PFSK-1 (cell line): ENCODE results near the gene UBE2B.

Source experiments
- FOXP2 ChIP-seq: optimal IDR thresholded peaks from 2 replicates; pipeline ENCODE3; 2011; ENCODE audit warnings: borderline replicate concordance, control low read depth, inconsistent platforms; ENCODE audit not compliant: insufficient read depth; ENCODE audit errors: extremely low read length, extremely low read depth
- POLR2AphosphoS5 ChIP-seq: IDR thresholded peaks from 2 replicates; pipeline ENCODE4 v1.6.1; 2012; ENCODE audit warnings: low read depth, mild to moderate bottlenecking, control low read depth, low read length, moderate library complexity
- REST ChIP-seq, 2 experiments: IDR thresholded peaks; 2 replicates each; pipeline versions ENCODE4 v1.6.1 to v1.8.0; 2011 to 2012; ENCODE audit warnings: low read depth in 2 of 2, low read length in 2 of 2, control low read depth in 1 of 2, inconsistent platforms in 1 of 2, mild to moderate bottlenecking in 1 of 2, moderate library complexity in 1 of 2; ENCODE audit not compliant: insufficient read depth in 1 of 2
- SIN3A ChIP-seq: IDR thresholded peaks from 2 replicates; pipeline ENCODE4 v1.6.1; 2012; ENCODE audit warnings: mild to moderate bottlenecking, low read length, moderate library complexity, borderline replicate concordance; ENCODE audit not compliant: insufficient read depth
- TAF1 ChIP-seq: IDR thresholded peaks from 2 replicates; pipeline ENCODE4 v1.6.1; 2012; ENCODE audit warnings: low read length, control low read depth, borderline replicate concordance; ENCODE audit not compliant: insufficient read depth

Gene UBE2B

GRCh38 chr5:134403951-134404350 lies 32.6 kb downstream of the UBE2B start:
- TF ChIP-seq REST (IDR thresholded peaks at IDR 0.05; ENCODE audit: insufficient read depth in 1 of 2, low read depth in 2 of 2, low read length in 2 of 2) (no peak), TAF1 (no peak), POLR2AphosphoS5 (no peak), SIN3A (no peak), FOXP2 (no peak)

- TF ChIP-seq REST (IDR thresholded peaks at IDR 0.05; ENCODE audit: insufficient read depth in 1 of 2, low read depth in 2 of 2, low read length in 2 of 2) (no peak), POLR2AphosphoS5 (no peak), FOXP2 (no peak), TAF1 (no peak), SIN3A (no peak)
Measured at GRCh38 chr5:134406390-134406789, 35.0 kb downstream of the UBE2B start.

- TF ChIP-seq REST (IDR thresholded peaks at IDR 0.05; ENCODE audit: insufficient read depth in 1 of 2, low read depth in 2 of 2, low read length in 2 of 2) = no peak
- TF ChIP-seq TAF1 = no peak
- TF ChIP-seq POLR2AphosphoS5 = no peak
- TF ChIP-seq SIN3A = no peak
- TF ChIP-seq FOXP2 = no peak
Measured at GRCh38 chr5:134409321-134409720, 38.0 kb downstream of the UBE2B start.

- no peak for TF ChIP-seq FOXP2
- TF ChIP-seq REST (IDR thresholded peaks at IDR 0.05; ENCODE audit: insufficient read depth in 1 of 2, low read depth in 2 of 2, low read length in 2 of 2) = no peak
- TF ChIP-seq SIN3A = no peak
- no peak for TF ChIP-seq POLR2AphosphoS5
- TF ChIP-seq TAF1 = no peak
Measured at GRCh38 chr5:134410822-134411221, 39.5 kb downstream of the UBE2B start.

- TF ChIP-seq POLR2AphosphoS5 (no peak), REST (IDR thresholded peaks at IDR 0.05; ENCODE audit: insufficient read depth in 1 of 2, low read depth in 2 of 2, low read length in 2 of 2) (no peak), TAF1 (no peak), FOXP2 (no peak), SIN3A (no peak)
Measured at GRCh38 chr5:134411228-134411545, 39.8 kb downstream of the UBE2B start.
